ENCODE measurements around the gene CA5B. TPM values are rescaled to one million over a fixed set of nuclear protein-coding genes. Genes with fewer than 3 reads are reported as not detected.

The CA5B gene
- total RNA-seq, 2 donors from 2014 or later = 29.1 to 32.1 TPM

GRCh38 chrX:15714529-15714928, 23.5 kb upstream of the CA5B start:
- Histone ChIP-seq H3K9me3 (no peaks in the 10 kb centered on the region), H3K4me1 (ENCODE audit: control insufficient read depth in 1 of 2, low read depth in 2 of 2) (no peaks in the 10 kb centered on the region), H3K36me3 (no peaks in the 10 kb centered on the region), H3K27ac (no peak overlapping the region), H3K27me3 (replicated peaks; ENCODE audit: insufficient read depth) (no peaks in the 10 kb centered on the region), H3K4me3 (no peak overlapping the region)
- no peak for DNase-seq (ENCODE audit: low spot score)
- no peak for ATAC-seq (ENCODE audit: insufficient number of reproducible peaks, low FRiP score, low read depth)
- no peak for TF ChIP-seq CTCF (IDR thresholded peaks at IDR 0.05)

- TF ChIP-seq CTCF (IDR thresholded peaks at IDR 0.05) = no peak
- ATAC-seq (ENCODE audit: insufficient number of reproducible peaks, low FRiP score, low read depth) = no peak
Observed at GRCh38 chrX:15718283-15718970, 19.6 kb upstream of the CA5B start.

GRCh38 chrX:15719324-15719968, 18.6 kb upstream of the CA5B start:
- Histone ChIP-seq H3K27me3 (replicated peaks; ENCODE audit: insufficient read depth) (no peaks in the 10 kb centered on the region), H3K4me3 (no peak overlapping the region), H3K4me1 (ENCODE audit: control insufficient read depth in 1 of 2, low read depth in 2 of 2) (no peaks in the 10 kb centered on the region), H3K9me3 (no peaks in the 10 kb centered on the region), H3K27ac (no peak overlapping the region), H3K36me3 (no peaks in the 10 kb centered on the region)
- TF ChIP-seq CTCF (IDR thresholded peaks at IDR 0.05) = no peak
- DNase-seq (ENCODE audit: low spot score) (no peak), ATAC-seq (ENCODE audit: insufficient number of reproducible peaks, low FRiP score, low read depth) (no peak)

More at GRCh38 chrX:15718283-15718970, 19.6 kb upstream of the CA5B start:
- no peaks in the 10 kb centered on the region for H3K9me3 ChIP-seq
- H3K4me3 ChIP-seq = no peak overlapping the region
- H3K36me3 ChIP-seq = no peaks in the 10 kb centered on the region
- no peaks in the 10 kb centered on the region for H3K27me3 ChIP-seq (replicated peaks; ENCODE audit: insufficient read depth)
- no peaks in the 10 kb centered on the region for H3K4me1 ChIP-seq (ENCODE audit: control insufficient read depth in 1 of 2, low read depth in 2 of 2)
- no peak overlapping the region for H3K27ac ChIP-seq
- DNase-seq (ENCODE audit: low spot score) = no peak

GRCh38 chrX:15721911-15722310, 16.2 kb upstream of the CA5B start:
- H3K27me3 ChIP-seq (replicated peaks; ENCODE audit: insufficient read depth) = no peaks in the 10 kb centered on the region
- H3K4me3 ChIP-seq = no peak overlapping the region
- H3K9me3 ChIP-seq = no peaks in the 10 kb centered on the region
- no peak overlapping the region for H3K27ac ChIP-seq
- no peaks in the 10 kb centered on the region for H3K36me3 ChIP-seq
- ATAC-seq (ENCODE audit: insufficient number of reproducible peaks, low FRiP score, low read depth) (no peak), DNase-seq (ENCODE audit: low spot score) (no peak)
- no peak for TF ChIP-seq CTCF (IDR thresholded peaks at IDR 0.05)
- H3K4me1 ChIP-seq (ENCODE audit: control insufficient read depth in 1 of 2, low read depth in 2 of 2) = no peaks in the 10 kb centered on the region

- Histone ChIP-seq H3K4me3 (no peak overlapping the region), H3K4me1 (ENCODE audit: control insufficient read depth in 1 of 2, low read depth in 2 of 2) (no peaks in the 10 kb centered on the region), H3K27me3 (replicated peaks; ENCODE audit: insufficient read depth) (no peaks in the 10 kb centered on the region), H3K27ac (no peak overlapping the region), H3K9me3 (no peaks in the 10 kb centered on the region), H3K36me3 (no peaks in the 10 kb centered on the region)
- DNase-seq (ENCODE audit: low spot score) = no peak
- no peak for ATAC-seq (ENCODE audit: insufficient number of reproducible peaks, low FRiP score, low read depth)
- no peak for TF ChIP-seq CTCF (IDR thresholded peaks at IDR 0.05)
Observed at GRCh38 chrX:15723887-15724517, 14.1 kb upstream of the CA5B start.

All from thoracic aorta (tissue), 2 donors.